Neutrophil (primary cell): ENCODE results near the gene RBMS1.
"Not testable (repeated sequence)": the region's sequence is repeated elsewhere in the genome, so short reads cannot be mapped to it uniquely, and the experiment has no call there.

ENCODE experiments used
- H3K27ac ChIP-seq: fragments of 200-600 bp; sonication (generic); 2 replicates; pipeline ENCODE4 v1.5.1; 2016; ENCODE audit warnings: mild to moderate bottlenecking, moderate library complexity
- H3K27me3 ChIP-seq: fragments of 200-600 bp; sonication (generic); 2 replicates; pipeline ENCODE4 v1.6.0; 2016; ENCODE audit warnings: mild to moderate bottlenecking
- H3K36me3 ChIP-seq: fragments of 200-600 bp; sonication (generic); 2 replicates; pipeline ENCODE4 v1.5.1; 2017
- H3K4me1 ChIP-seq, 2 experiments: fragments of 200-600 bp in 1 of 2; sonication (generic) in 1 of 2; 1 replicate in 1 of 2; 2 replicates in 1 of 2; pipeline versions ENCODE4 v1.5.1 to v1.6.1; 2013 to 2016; ENCODE audit warnings: low read depth in 1 of 2, low read length in 1 of 2, mild to moderate bottlenecking in 1 of 2, moderate library complexity in 1 of 2; ENCODE audit not compliant: control insufficient read depth in 1 of 2, insufficient read depth in 1 of 2
- H3K4me3 ChIP-seq, 2 experiments: fragments of 200-600 bp in 1 of 2; sonication (generic) in 1 of 2; 1 replicate in 1 of 2; 2 replicates in 1 of 2; pipeline ENCODE4 v1.5.1; 2013 to 2016; ENCODE audit warnings: low read depth in 1 of 2, low read length in 1 of 2, mild to moderate bottlenecking in 1 of 2, moderate library complexity in 1 of 2
- H3K9me3 ChIP-seq: fragments of 200-600 bp; sonication (generic); 2 replicates; pipeline ENCODE4 v1.5.1; 2016
- TF ChIP-seq, protein P1 (sequence below): fragments of 200-600 bp; sonication (generic); IDR thresholded peaks from 2 replicates; pipeline ENCODE4 v1.5.1; 2016; ENCODE audit warnings: antibody characterized with exemption

Gene RBMS1

DNA sequence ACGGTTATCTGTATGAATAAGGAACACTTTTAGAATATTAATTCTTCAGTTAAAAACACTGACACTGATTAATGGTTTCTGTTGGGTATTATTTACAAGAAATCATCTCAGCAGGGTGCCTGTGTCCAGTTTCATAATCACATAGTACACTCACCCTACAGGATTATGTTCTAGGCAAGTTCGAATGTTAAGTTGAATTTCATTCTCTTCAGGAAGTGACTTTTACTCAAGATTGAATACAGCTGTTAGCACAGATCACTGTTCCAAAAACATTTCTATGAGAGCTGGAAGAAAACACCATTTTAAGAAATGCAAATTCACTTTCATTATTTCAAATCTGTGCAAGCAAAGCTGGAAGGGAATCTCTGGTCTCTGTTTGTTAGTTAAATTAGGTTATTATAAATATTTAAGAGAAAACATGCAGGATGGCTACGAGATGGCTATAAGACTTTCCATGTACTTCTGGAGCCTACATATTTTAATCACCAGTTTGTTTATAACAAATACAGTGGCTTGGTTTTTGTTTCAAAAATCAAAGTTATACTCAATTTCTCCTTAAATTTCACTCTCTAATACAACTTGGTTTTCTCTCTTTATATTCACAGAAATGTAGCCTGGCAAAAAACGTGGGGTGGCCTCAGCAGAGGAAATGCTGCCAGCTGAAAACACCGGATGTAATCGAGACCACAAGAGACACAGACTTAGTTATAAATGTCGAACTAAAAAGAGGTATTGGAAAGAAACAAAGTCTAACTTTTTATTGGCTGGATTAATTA lies 65.8 kb downstream of the RBMS1 start:
- Histone ChIP-seq H3K4me1 (peaks cover 17 to 18% of the 10 kb centered on the region in 2 experiments), H3K4me3 (no peak overlapping the region), H3K27me3 (no peaks in the 10 kb centered on the region), H3K36me3 (no peaks in the 10 kb centered on the region), H3K27ac (no peak overlapping the region), H3K9me3 (no peaks in the 10 kb centered on the region)
- TF ChIP-seq, protein P1, sequence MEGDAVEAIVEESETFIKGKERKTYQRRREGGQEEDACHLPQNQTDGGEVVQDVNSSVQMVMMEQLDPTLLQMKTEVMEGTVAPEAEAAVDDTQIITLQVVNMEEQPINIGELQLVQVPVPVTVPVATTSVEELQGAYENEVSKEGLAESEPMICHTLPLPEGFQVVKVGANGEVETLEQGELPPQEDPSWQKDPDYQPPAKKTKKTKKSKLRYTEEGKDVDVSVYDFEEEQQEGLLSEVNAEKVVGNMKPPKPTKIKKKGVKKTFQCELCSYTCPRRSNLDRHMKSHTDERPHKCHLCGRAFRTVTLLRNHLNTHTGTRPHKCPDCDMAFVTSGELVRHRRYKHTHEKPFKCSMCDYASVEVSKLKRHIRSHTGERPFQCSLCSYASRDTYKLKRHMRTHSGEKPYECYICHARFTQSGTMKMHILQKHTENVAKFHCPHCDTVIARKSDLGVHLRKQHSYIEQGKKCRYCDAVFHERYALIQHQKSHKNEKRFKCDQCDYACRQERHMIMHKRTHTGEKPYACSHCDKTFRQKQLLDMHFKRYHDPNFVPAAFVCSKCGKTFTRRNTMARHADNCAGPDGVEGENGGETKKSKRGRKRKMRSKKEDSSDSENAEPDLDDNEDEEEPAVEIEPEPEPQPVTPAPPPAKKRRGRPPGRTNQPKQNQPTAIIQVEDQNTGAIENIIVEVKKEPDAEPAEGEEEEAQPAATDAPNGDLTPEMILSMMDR: no peak

DNA sequence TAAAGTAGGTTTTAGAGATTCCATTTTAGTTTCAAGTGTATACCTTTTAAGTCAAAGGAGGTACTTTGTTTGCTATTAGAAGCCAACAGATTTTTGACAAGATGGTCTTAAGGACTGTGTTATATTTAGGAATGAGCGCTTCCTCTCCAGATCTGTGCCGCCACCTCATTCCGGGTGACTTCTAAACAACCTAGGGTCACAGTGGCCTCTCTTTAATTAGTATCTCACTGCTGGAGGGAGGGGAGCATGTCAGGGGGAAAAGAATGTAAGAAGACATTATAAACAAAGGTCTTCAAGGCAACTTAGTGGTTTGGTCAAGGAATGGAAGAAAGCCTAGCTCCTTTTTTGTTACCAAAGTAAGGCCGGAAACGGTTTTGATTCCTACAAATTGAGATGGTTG lies 67.0 kb downstream of the RBMS1 start:
- Histone ChIP-seq H3K4me3 (no peak overlapping the region), H3K27ac (no peak overlapping the region), H3K4me1 (peaks cover 17 to 20% of the 10 kb centered on the region in 2 experiments), H3K36me3 (no peaks in the 10 kb centered on the region), H3K27me3 (no peaks in the 10 kb centered on the region), H3K9me3 (no peaks in the 10 kb centered on the region)
- TF ChIP-seq, protein P1: no peak

DNA sequence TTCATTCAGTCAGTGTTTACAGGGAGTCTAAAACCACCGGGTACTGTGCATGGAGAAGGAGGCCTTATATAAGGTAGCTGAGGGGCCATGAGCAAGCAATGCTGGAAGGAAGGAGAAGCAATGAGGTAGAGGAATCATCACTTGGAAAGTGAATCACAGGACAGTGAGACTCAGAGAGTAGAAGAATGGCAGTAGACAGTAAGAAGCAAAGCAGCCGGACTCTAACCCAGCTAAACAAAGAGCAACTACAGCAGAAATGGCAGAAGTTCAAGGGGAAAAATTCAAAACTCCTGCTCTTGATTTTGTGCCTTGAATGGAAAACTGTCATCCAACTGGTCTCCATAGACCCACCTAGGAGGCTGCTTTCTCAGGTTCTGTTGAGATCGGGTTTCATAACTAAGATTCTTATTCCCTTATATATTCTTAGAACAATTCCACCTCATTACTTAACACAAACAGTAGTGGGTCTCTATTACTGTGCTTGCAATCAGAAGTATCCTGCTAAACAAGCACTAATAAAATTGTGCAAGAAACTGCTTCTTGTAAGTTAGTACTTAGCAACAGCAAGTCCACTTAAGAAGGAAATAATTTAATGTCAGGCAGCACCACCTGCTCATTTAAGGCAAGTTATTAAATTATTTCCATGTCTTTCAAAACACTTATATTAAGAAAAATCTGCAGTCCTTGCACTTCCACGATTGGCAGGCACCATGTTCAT lies 68.0 kb downstream of the RBMS1 start:
- Histone ChIP-seq H3K9me3 (no peaks in the 10 kb centered on the region), H3K36me3 (no peaks in the 10 kb centered on the region), H3K4me3 (no peak overlapping the region), H3K27me3 (no peaks in the 10 kb centered on the region), H3K4me1 (peaks cover 20% of the 10 kb centered on the region in 2 experiments), H3K27ac (no peak overlapping the region)
- TF ChIP-seq, protein P1: no peak

DNA sequence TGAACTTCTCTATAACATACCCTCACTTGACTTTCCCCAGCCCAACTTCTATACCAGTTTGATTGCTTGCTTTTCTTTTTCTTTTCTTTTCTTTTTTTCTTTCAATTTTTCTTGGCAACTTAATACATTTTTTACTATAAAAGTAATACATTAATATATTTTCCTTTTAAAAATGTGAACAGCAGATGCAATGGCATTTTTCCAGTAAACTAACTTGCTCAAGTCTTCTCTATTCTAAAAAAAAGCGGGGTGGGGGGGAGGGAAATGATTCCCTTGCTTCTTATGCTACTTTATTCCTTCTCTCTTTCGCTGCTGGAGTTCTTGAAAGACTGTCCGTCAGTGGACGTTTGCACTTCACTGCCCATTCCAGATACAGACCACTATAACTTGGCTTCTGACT lies 70.5 kb downstream of the RBMS1 start:
- peaks cover 13 to 14% of the 10 kb centered on the region in 2 experiments for H3K4me1 ChIP-seq
- TF ChIP-seq, protein P1: no peak
- no peaks in the 10 kb centered on the region for H3K27me3 ChIP-seq
- H3K9me3 ChIP-seq: no peaks in the 10 kb centered on the region
- H3K36me3 ChIP-seq: no peaks in the 10 kb centered on the region
- no peak overlapping the region for H3K4me3 ChIP-seq
- H3K27ac ChIP-seq: no peak overlapping the region

DNA sequence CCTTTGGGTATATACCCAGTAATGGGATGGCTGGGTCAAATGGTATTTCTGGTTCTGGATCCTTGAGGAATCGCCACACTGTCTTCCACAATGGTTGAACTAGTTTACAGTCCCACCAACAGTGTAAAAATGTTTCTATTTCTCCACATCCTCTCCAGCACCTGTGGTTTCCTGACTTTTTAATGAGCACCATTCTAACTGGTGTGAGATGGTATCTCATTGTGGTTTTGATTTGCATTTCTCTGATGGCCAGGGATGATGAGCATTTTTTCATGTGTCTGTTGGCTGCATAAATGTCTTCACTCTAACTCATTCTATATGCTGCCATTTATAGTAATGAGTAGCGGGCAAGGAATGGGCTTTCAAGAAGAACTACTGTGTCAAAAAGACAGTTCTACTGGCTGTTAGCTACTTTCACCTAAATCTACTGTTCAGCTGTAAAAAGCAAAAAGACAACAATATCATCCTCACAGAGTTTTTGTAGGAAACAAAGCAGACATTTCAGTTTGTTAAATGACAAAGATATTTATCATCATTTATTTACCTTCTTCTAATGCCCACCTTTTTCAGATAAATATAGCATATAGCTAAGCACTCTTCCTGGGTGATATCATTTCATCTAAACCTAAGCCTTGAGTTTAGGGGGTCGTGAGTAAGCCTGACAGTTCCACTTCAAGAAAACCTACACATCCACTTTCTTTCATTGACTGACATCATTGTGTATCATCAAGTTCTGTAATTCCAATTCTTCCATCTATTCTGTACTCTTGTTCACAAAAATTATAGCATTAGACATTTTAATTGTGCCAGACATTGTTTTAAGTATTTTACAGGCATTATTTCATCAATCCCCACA lies 71.7 kb downstream of the RBMS1 start:
- H3K27me3 ChIP-seq, H3K36me3 ChIP-seq, H3K27ac ChIP-seq, H3K9me3 ChIP-seq, H3K4me1 ChIP-seq, H3K4me3 ChIP-seq: not testable (repeated sequence)
